Inflammatory macrophage treated with lipopolysaccharide for 1 hour (primary cell): ENCODE data around the gene CFAP90.
A peak's percentile ranks its signal among the peaks of the same experiment; 100 is the strongest.

Experiments
- DNase-seq, 2 donors: peaks; one replicate each; pipeline ENCODE4 v3.0.0-alpha.2; 2020 to 2022

The CFAP90 gene

GRCh38 chr5:7867260-7867659, 16.3 kb upstream of the CFAP90 start:
- DNase-seq: no peak

GRCh38 chr5:7866196-7866595, 15.3 kb upstream of the CFAP90 start:
- DNase-seq: no peak

- no peak for DNase-seq
Observed at GRCh38 chr5:7857926-7858632, 7.1 kb upstream of the CFAP90 start.

GRCh38 chr5:7857361-7857760, 6.4 kb upstream of the CFAP90 start:
- DNase-seq: no peak

GRCh38 chr5:7856855-7857254, 5.9 kb upstream of the CFAP90 start:
- DNase-seq: peak; percentile 15 to 48

GRCh38 chr5:7855611-7856010, 4.7 kb upstream of the CFAP90 start:
- DNase-seq: no peak

- DNase-seq: no peak
Observed at GRCh38 chr5:7852988-7853387, 2.1 kb upstream of the CFAP90 start.

- peak in 1 of 2 donors; percentile 3 for DNase-seq
Observed at GRCh38 chr5:7852542-7852941, 1.6 kb upstream of the CFAP90 start.

- DNase-seq: no peak
Observed at GRCh38 chr5:7851617-7852289, 820 bp upstream of the CFAP90 start.

- no peak for DNase-seq
Observed at GRCh38 chr5:7851240-7851592, 283 bp upstream of the CFAP90 start.

- no peak for DNase-seq
Observed at GRCh38 chr5:7849681-7850394, 1.1 kb downstream of the CFAP90 start.

- no peak for DNase-seq
Observed at GRCh38 chr5:7848296-7848695, 2.6 kb downstream of the CFAP90 start.

GRCh38 chr5:7846327-7846726, 4.6 kb downstream of the CFAP90 start:
- no peak for DNase-seq

- DNase-seq: no peak
Observed at GRCh38 chr5:7845557-7845956, 5.4 kb downstream of the CFAP90 start.

GRCh38 chr5:7844901-7845300, 6.0 kb downstream of the CFAP90 start:
- DNase-seq: no peak

- DNase-seq: no peak
Observed at GRCh38 chr5:7842531-7842930, 8.4 kb downstream of the CFAP90 start.

GRCh38 chr5:7837403-7837802, 13.5 kb downstream of the CFAP90 start:
- no peak for DNase-seq

- no peak for DNase-seq
Observed at GRCh38 chr5:7834982-7835381, 16.0 kb downstream of the CFAP90 start.

GRCh38 chr5:7828269-7828668, 22.7 kb downstream of the CFAP90 start:
- DNase-seq: no peak

- no peak for DNase-seq
Observed at GRCh38 chr5:7827610-7828009, 23.3 kb downstream of the CFAP90 start.

- no peak for DNase-seq
Observed at GRCh38 chr5:7825630-7826029, 25.3 kb downstream of the CFAP90 start.

GRCh38 chr5:7824995-7825394, 25.9 kb downstream of the CFAP90 start:
- no peak for DNase-seq

- no peak for DNase-seq
Observed at GRCh38 chr5:7823594-7823993, 27.3 kb downstream of the CFAP90 start.

- no peak for DNase-seq
Observed at GRCh38 chr5:7822449-7822848, 28.5 kb downstream of the CFAP90 start.
